WERI-Rb-1 (cell line): ENCODE measurements around the gene GPATCH2L.

ENCODE experiments used
- DNase-seq: peaks from one replicate; pipeline ENCODE4 v3.0.0-alpha.2; 2020
- H3K27ac ChIP-seq: fragments of 250-450 bp; sonication (Bioruptor Pico); 2 replicates; pipeline ENCODE4 v1.5.1; 2020; ENCODE audit warnings: mild to moderate bottlenecking, moderate library complexity
- H3K27me3 ChIP-seq: fragments of 250-450 bp; sonication (Bioruptor Pico); 2 replicates; pipeline ENCODE4 v1.5.1; 2021; ENCODE audit warnings: mild to moderate bottlenecking, low read depth, moderate library complexity; ENCODE audit not compliant: insufficient read depth, severe bottlenecking
- H3K36me3 ChIP-seq: fragments of 250-450 bp; sonication (Bioruptor Pico); 2 replicates; pipeline ENCODE4 v1.5.1; 2020; ENCODE audit warnings: mild to moderate bottlenecking, moderate library complexity
- H3K4me3 ChIP-seq: 2 replicates; pipeline ENCODE4 v1.5.1; 2011; ENCODE audit warnings: low read depth, mild to moderate bottlenecking, control low read depth, low read length
- H3K9me3 ChIP-seq: fragments of 250-450 bp; sonication (Bioruptor Pico); 2 replicates; pipeline ENCODE4 v1.5.1; 2021; ENCODE audit warnings: mild to moderate bottlenecking, moderate library complexity; ENCODE audit not compliant: severe bottlenecking
- CTCF ChIP-seq: IDR thresholded peaks from 2 replicates; pipeline ENCODE4 v1.5.1; 2011; ENCODE audit warnings: low read depth, mild to moderate bottlenecking, control low read depth, inconsistent platforms, low read length

GPATCH2L gene

GRCh38 chr14:76174982-76175381 lies 23.3 kb downstream of the GPATCH2L start:
- Histone ChIP-seq H3K4me3 (no peak overlapping the region), H3K27me3 (no peaks in the 10 kb centered on the region), H3K36me3 (peaks cover 53% of the 10 kb centered on the region), H3K9me3 (no peaks in the 10 kb centered on the region), H3K27ac (no peak overlapping the region)
- TF ChIP-seq CTCF = no peak
- DNase-seq = no peak

- Histone ChIP-seq H3K27me3 (no peaks in the 10 kb centered on the region), H3K9me3 (no peaks in the 10 kb centered on the region), H3K4me3 (no peak overlapping the region), H3K27ac (no peak overlapping the region), H3K36me3 (peaks cover 57% of the 10 kb centered on the region)
- no peak for DNase-seq
- no peak for TF ChIP-seq CTCF
Observed at GRCh38 chr14:76175942-76176341, 24.2 kb downstream of the GPATCH2L start.

- Histone ChIP-seq H3K27me3 (no peaks in the 10 kb centered on the region), H3K4me3 (no peak overlapping the region), H3K9me3 (no peaks in the 10 kb centered on the region), H3K36me3 (peaks cover 42% of the 10 kb centered on the region), H3K27ac (no peak overlapping the region)
- TF ChIP-seq CTCF = no peak
- DNase-seq = no peak
Observed at GRCh38 chr14:76181546-76181945, 29.8 kb downstream of the GPATCH2L start.

- no peak for TF ChIP-seq CTCF
- Histone ChIP-seq H3K36me3 (peaks cover 26% of the 10 kb centered on the region), H3K27me3 (no peaks in the 10 kb centered on the region), H3K9me3 (no peaks in the 10 kb centered on the region), H3K4me3 (no peak overlapping the region), H3K27ac (peak overlapping the region; percentile 53)
- DNase-seq = peak; percentile 11
Observed at GRCh38 chr14:76186308-76187027, 34.7 kb downstream of the GPATCH2L start.

GRCh38 chr14:76191297-76191696 lies 39.6 kb downstream of the GPATCH2L start:
- peaks cover 47% of the 10 kb centered on the region for H3K36me3 ChIP-seq
- H3K27ac ChIP-seq = no peak overlapping the region
- H3K9me3 ChIP-seq = no peaks in the 10 kb centered on the region
- H3K27me3 ChIP-seq = no peaks in the 10 kb centered on the region
- no peak overlapping the region for H3K4me3 ChIP-seq
- no peak for TF ChIP-seq CTCF
- no peak for DNase-seq

- Histone ChIP-seq H3K9me3 (no peaks in the 10 kb centered on the region), H3K27ac (no peak overlapping the region), H3K27me3 (no peaks in the 10 kb centered on the region), H3K36me3 (peaks cover 60% of the 10 kb centered on the region), H3K4me3 (no peak overlapping the region)
- TF ChIP-seq CTCF = no peak
- no peak for DNase-seq
Observed at GRCh38 chr14:76193696-76194095, 42.0 kb downstream of the GPATCH2L start.
